Naive B cell (primary cell): ENCODE measurements around the gene PPP5C. TPM values are rescaled to one million over a fixed set of nuclear protein-coding genes. Genes with fewer than 3 reads are reported as not detected.
A peak's percentile ranks its signal among the peaks of the same experiment; 100 is the strongest.
"Not testable (repeated sequence)": the region's sequence is repeated elsewhere in the genome, so short reads cannot be mapped to it uniquely, and the experiment has no call there.

Experiments used
- ATAC-seq, 2 donors: fragments of 150-1000 bp; cut with Tn5 transposase; 2 replicates each; pipeline ENCODE4 v1.10.0; 2021; ENCODE audit warnings: low read depth in 2 of 2, mild to moderate bottlenecking in 2 of 2, moderate library complexity in 2 of 2
- DNase-seq: peaks from one replicate; pipeline ENCODE4 v3.0.0; 2022
- H3K27ac Mint-ChIP-seq, 6 donors: one replicate each; pipeline ENCODE4 v1.8.0; 2020 to 2022; ENCODE audit warnings: mild to moderate bottlenecking in 6 of 6, mixed read lengths in 6 of 6, moderate library complexity in 5 of 6, inconsistent platforms in 2 of 6
- H3K27me3 Mint-ChIP-seq, 3 donors: one replicate each; pipeline ENCODE4 v1.8.0; 2021 to 2022; ENCODE audit warnings: mixed read lengths in 3 of 3, mild to moderate bottlenecking in 1 of 3
- H3K36me3 Mint-ChIP-seq, 2 donors: one replicate each; pipeline ENCODE4 v1.8.0; 2020 to 2022; ENCODE audit warnings: mixed read lengths in 2 of 2, inconsistent platforms in 1 of 2, mild to moderate bottlenecking in 1 of 2
- H3K4me1 Mint-ChIP-seq, 3 donors: one replicate each; pipeline ENCODE4 v1.8.0; 2020 to 2022; ENCODE audit warnings: mixed read lengths in 3 of 3, inconsistent platforms in 1 of 3, mild to moderate bottlenecking in 1 of 3, moderate library complexity in 1 of 3
- H3K4me3 Mint-ChIP-seq, 8 donors: one replicate each; pipeline ENCODE4 v1.8.0; 2020 to 2022; ENCODE audit warnings: mild to moderate bottlenecking in 8 of 8, mixed read lengths in 8 of 8, moderate library complexity in 8 of 8, inconsistent platforms in 2 of 8
- H3K9me3 Mint-ChIP-seq, 7 donors: one replicate each; pipeline ENCODE4 v1.8.0; 2020 to 2022; ENCODE audit warnings: mixed read lengths in 7 of 7, mild to moderate bottlenecking in 5 of 7, inconsistent platforms in 2 of 7, moderate library complexity in 1 of 7
- polyA plus RNA-seq, 6 donors: library from polyadenylated mRNA; unstranded; fragments of 300-500 nt; fragmentation: Illumina TruSeq; gene quantifications; one replicate each; pipeline ENCODE4 v1.2.3, GENCODE V29; 2021; ENCODE audit warnings: low read depth in 6 of 6

The PPP5C gene
- polyA plus RNA-seq, 6 donors from 2014 or later = 14.5 to 26.6 (median 19.7) TPM

DNA sequence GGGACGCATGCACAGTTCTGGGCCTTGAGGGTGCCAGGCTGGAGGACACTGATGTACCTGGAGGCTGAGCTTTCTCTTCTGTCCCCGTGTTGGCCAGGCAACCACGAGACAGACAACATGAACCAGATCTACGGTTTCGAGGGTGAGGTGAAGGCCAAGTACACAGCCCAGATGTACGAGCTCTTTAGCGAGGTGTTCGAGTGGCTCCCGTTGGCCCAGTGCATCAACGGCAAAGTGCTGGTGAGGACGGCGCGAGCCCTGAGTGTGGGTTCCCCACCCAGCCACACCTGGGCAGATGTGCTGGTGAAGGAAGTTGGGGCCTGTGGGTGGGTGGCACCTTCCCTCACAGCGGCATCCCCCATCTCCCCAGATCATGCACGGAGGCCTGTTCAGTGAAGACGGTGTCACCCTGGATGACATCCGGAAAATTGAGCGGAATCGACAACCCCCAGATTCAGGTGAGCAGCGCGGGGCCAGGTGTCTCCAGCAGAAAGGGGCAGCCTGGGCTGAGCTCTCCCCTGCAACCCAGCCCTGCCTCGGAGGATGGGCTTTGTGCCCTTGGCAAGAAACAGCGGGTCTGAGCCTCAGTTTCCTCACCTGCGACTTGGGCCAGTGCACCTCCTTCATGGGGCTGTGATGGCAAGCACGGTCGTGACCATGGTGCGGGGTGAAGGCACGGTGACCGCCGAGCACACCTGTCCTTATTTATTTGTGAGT is 40.3 kb downstream of the PPP5C start:
- H3K36me3 Mint-ChIP-seq = peaks cover 16 to 37% of the 10 kb centered on the region in 2 donors
- no peak for ATAC-seq
- peak overlapping the region in 2 of 6 donors; percentile 47 to 89 for H3K27ac Mint-ChIP-seq

DNA sequence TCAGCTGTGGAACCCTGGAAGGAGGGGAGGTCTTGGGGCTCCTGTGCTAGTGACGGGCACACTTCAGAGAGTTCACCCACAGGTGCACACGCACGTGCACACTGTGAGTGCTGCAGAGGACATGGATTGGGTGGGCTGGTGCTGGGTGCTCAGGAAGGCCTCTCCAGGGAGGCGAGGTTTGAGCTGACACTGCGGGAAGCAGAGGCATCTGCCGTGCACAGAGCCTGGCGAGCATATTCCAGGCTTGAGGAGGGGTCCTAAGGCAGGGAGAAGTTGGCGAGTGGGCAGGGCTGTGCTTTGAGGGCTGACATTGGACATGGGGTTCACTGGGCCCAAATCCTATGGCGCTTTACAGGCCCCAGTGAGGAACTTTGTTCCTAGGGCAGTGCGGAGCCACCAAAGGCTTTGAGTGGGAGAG is 40.8 kb downstream of the PPP5C start:
- DNase-seq (no peak), ATAC-seq (no peak)
- H3K4me1 Mint-ChIP-seq = peaks cover 0 to 6% (median 5%) of the 10 kb centered on the region in 3 donors
- H3K27me3 Mint-ChIP-seq = no peaks in the 10 kb centered on the region
- no peaks in the 10 kb centered on the region for H3K9me3 Mint-ChIP-seq
- H3K36me3 Mint-ChIP-seq = peaks cover 10 to 31% of the 10 kb centered on the region in 2 donors
- no peak overlapping the region for H3K27ac Mint-ChIP-seq
- no peak overlapping the region for H3K4me3 Mint-ChIP-seq

More for the DNA sequence above, 40.3 kb downstream of the PPP5C start:
- Mint-ChIP-seq H3K27me3 (no peaks in the 10 kb centered on the region), H3K4me3 (no peak overlapping the region), H3K9me3 (no peaks in the 10 kb centered on the region), H3K4me1 (peaks cover under 1 to 6% (median 5%) of the 10 kb centered on the region in 3 donors)
- DNase-seq = no peak

DNA sequence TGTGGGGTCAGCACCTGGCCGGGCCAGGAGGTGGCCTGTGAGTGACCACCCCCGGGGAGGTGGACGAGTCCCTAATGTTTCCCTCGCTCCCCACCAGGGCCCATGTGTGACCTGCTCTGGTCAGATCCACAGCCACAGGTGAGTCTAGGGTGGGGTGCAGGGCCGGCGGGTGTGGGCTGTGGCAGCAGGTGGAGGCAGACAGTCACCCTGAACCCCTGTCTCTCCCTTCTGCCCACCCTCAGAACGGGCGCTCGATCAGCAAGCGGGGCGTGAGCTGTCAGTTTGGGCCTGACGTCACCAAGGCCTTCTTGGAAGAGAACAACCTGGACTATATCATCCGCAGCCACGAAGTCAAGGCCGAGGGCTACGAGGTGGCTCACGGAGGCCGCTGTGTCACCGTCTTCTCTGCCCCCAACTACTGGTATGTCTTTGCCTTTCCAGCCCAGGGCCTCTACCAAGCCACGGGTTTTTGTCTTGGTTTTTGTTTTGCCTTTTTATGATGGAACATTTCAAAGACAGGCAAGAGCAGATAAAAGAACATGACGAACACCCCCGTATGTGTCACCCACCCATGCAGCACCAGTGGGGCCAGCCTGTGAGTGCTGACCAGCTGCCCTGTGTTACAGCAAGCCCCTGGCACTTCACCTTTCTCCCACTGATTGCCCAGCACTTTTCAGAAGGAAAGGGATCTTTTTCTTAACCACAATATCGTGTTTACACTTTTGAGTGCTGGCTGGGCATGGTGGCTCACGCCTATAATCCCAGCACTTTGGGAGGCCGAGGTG is 41.6 kb downstream of the PPP5C start:
- Mint-ChIP-seq H3K4me1 (peaks cover 0 to 6% (median 5%) of the 10 kb centered on the region in 3 donors), H3K27me3 (no peaks in the 10 kb centered on the region), H3K36me3 (peaks cover 7 to 25% of the 10 kb centered on the region in 2 donors), H3K9me3 (no peaks in the 10 kb centered on the region), H3K27ac (no peak overlapping the region), H3K4me3 (no peak overlapping the region)
- DNase-seq = no peak
- no peak for ATAC-seq

DNA sequence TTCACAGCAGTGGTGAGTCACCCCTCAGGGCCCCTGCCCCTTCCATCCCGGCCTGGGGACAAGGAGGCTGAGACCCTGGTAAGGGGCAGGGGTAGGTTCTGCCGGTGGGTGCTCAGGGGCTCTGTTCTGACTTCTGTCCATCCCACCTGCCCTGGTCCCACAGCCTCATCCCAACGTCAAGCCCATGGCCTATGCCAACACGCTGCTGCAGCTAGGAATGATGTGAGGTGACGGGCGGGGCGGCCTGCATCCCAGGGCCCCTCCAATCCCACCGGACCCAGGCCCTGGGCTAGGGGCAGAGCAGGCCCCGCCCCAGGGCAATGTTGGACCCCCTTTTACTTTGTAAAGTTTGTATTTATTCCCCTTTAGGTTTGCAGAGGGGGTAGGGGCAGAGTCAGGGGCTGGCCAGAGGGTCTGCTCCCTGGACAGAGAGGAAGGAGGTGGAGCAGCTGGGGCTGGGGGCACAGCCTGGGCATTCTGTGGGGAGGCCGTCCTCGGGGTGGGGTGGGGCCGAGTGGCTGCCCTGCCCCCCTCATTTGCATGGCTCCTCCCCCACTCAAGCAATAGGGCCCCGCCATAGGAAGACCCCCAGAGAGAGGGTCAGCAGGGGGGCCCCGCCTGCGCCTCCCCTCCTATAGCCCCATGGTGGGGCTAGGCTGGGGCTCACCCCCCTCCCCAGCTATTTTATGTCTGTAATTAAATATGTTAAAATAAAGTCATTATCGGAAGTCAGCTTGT is 43.4 kb downstream of the PPP5C start:
- Mint-ChIP-seq H3K27me3 (no peaks in the 10 kb centered on the region), H3K4me1 (peaks cover 0 to 7% (median 6%) of the 10 kb centered on the region in 3 donors), H3K27ac (peak overlapping the region in 1 of 6 donors; percentile 69), H3K4me3 (no peak overlapping the region), H3K36me3 (peaks cover 7 to 21% of the 10 kb centered on the region in 2 donors), H3K9me3 (no peaks in the 10 kb centered on the region)
- no peak for ATAC-seq
- DNase-seq = no peak

DNA sequence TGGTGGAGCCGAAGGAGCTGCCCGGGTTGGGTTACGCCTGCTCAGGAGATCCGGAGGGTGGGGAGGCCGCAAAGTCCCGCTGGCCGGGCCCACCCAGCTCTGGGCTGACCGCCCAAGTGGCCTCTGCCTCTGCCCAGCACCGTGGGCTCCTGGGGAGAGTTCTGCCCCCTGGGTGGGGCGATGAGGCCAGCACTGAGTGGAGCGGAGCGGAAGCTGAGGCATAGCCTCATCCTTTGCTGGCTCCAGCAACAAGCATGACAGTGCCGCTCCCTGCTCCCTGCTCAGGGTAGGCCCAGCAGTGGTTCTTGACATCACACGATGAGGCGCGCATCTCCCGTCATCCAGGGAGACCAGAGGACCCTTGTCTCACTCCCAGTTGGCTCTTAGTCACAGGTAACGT is 44.0 kb downstream of the PPP5C start:
- H3K27me3 Mint-ChIP-seq = no peaks in the 10 kb centered on the region
- DNase-seq (no peak), ATAC-seq (no peak)
- no peak overlapping the region for H3K4me3 Mint-ChIP-seq
- peak overlapping the region in 1 of 6 donors; percentile 26 for H3K27ac Mint-ChIP-seq
- H3K9me3 Mint-ChIP-seq = no peaks in the 10 kb centered on the region
- H3K4me1 Mint-ChIP-seq = peaks cover 0 to 10% (median 7%) of the 10 kb centered on the region in 3 donors
- peaks cover 7 to 21% of the 10 kb centered on the region in 2 donors for H3K36me3 Mint-ChIP-seq

DNA sequence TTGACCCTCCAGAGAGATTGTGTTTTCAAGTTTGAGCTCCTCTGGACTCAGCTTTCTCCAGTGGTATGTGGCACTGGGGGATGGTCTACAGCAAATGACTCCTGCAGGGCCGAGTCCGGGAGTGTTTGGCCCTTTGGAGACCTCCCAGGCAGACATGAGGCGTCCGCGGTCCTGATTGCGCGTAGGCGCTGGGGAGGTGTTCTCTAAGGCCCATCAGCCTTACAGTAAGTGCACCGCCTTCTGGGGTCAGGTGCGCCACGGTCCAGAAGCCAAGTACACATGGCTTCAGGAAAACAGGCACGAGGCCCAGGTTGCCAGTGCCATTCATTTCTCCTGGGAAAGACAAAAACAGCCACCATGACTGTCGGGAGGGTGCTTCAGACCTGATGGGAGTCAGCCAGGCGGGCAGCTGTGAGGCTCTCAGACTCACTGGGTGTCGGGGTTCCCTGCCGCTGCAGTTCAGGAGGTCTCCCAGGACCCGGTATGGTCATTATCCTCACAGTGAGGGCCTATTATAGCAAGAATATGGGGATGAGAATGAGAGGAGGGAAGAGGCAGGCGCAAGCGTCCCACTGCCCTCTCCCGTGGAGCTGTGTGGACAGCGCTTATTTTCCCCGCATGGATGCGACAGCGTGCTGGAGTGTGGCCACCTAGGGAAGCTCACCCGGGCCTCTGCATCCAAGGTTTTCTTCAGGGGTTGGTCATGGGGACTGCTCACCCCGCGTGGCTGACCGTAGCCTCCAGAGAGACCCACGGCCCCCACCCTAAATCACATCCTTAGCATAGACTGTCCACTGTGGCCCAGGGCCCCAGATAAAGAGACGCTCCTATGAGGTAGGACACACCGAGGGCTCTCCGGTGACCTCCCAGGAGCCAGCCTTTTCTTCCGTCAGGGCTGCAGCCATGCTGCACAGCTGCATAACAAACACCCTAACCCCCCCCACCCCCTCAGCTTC is 44.7 kb downstream of the PPP5C start:
- peaks cover 0 to 10% (median 7%) of the 10 kb centered on the region in 3 donors for H3K4me1 Mint-ChIP-seq
- no peak for ATAC-seq
- no peaks in the 10 kb centered on the region for H3K27me3 Mint-ChIP-seq
- peaks cover 7 to 21% of the 10 kb centered on the region in 2 donors for H3K36me3 Mint-ChIP-seq
- no peaks in the 10 kb centered on the region for H3K9me3 Mint-ChIP-seq
- DNase-seq = no peak
- peak overlapping the region in 1 of 6 donors; percentile 26 for H3K27ac Mint-ChIP-seq
- H3K4me3 Mint-ChIP-seq = no peak overlapping the region

DNA sequence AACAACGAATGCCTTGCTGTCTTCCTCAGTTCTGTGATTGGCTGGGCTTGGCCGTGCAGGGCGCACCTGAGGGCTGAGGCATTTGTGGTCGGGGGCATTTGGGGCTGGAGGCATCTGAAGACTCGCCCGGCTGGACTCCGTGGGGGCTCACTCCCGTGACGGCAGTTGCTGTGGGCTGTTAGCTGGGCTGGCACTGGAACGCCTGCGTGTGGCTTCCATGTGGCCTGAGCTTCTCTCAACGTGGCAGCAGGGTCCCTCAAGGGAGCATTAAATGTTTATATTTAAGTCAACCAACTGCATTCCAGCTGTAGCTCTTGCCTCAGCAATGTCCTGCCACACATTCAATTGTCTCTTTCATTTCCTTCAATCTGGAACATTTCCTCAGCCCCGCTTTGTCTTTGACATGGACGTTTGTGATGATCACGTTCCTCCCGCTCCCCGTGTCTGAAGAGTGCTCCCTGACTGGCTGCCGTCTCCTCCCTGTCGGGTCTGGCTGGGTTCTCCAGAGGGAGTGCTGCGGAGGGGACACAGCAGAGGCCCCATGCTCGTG is 45.4 kb downstream of the PPP5C start:
- Mint-ChIP-seq H3K4me3 (no peak overlapping the region), H3K36me3 (peaks cover 7 to 19% of the 10 kb centered on the region in 2 donors), H3K27me3 (peaks cover 0 to under 1% (median 0%) of the 10 kb centered on the region in 3 donors), H3K27ac (peak overlapping the region in 2 of 6 donors; percentile 42 to 44), H3K4me1 (peaks cover 0 to 10% (median 7%) of the 10 kb centered on the region in 3 donors), H3K9me3 (no peaks in the 10 kb centered on the region)
- ATAC-seq = peak; percentile 14 to 16
- no peak for DNase-seq

DNA sequence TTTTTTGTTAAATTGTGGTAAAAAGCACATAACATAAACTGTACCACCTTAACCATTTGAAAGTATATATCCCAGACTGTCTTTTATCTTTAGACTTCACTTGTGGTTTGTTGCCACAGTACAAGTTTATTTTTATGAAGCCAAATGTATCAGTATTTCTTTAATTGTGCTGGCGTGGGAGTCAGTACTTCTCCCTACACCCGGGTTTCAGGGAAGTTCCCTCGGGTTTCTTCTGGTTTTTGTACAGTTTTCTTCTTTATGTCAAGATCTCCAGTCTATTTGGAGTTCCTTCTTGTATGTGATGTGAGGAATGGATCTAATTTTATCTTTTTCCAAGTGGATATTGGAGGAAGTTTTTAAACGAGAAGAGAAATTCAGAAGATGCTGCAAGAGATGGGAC is 46.0 kb downstream of the PPP5C start:
- peaks cover 7 to 14% of the 10 kb centered on the region in 2 donors for H3K36me3 Mint-ChIP-seq
- ATAC-seq = no peak
- H3K27me3 Mint-ChIP-seq = peaks cover 0 to 4% (median 0%) of the 10 kb centered on the region in 3 donors
- no peak for DNase-seq
- H3K9me3 Mint-ChIP-seq = no peaks in the 10 kb centered on the region
- H3K4me1 Mint-ChIP-seq = peaks cover 0 to 10% (median 7%) of the 10 kb centered on the region in 3 donors
- H3K27ac Mint-ChIP-seq = peak overlapping the region in 3 of 6 donors; percentile 5 to 44 (median 23)
- no peak overlapping the region for H3K4me3 Mint-ChIP-seq

DNA sequence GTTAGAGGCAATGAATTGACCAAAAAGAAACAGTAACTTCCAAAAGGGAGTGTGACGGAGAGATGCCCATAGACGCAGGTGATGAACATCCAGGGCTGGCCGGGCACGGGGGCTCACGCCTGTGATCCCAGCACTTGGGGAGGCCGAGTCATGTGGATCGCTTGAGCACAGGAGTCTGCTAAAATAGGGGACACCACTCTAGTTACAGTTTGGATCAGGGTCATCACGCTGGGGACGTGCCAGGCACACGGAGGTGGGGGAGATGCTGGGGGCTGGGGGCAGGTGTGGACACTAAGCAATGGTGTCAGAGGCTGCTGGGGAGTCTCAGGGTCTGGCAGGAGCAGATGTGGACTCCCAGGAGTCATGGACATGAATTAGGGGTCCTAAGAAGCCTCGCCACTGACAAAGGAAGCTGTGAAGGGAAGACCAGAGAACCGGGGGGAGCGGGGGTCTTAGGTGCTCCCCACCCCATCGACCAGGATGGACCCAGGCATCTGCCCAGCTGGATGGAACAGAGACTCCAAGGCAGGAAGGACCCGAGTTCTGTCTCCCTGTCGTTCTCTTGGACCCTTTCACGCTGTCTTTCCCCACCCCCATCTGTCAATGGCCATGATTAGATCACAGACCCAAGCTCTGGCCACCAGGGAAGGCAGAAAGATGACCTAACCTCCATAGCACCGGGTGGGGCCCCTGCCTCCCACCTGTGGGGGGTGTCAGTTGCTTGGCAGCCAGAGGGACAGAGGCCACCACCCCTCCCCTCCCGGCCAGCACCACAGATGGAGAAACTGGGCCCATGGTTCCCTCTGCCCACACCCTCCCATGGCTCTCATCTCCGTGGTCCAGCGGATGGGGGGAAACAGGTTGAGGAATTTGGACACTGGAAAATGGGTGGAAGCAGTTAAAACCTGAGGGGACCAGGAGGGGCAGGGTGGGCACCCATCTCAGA is 46.8 kb downstream of the PPP5C start:
- no peak for DNase-seq
- peaks cover 7 to 13% of the 10 kb centered on the region in 2 donors for H3K36me3 Mint-ChIP-seq
- ATAC-seq = no peak
- H3K4me1 Mint-ChIP-seq = peaks cover 0 to 10% (median 7%) of the 10 kb centered on the region in 3 donors
- H3K4me3 Mint-ChIP-seq = no peak overlapping the region
- H3K27ac Mint-ChIP-seq = peak overlapping the region in 2 of 6 donors; percentile 67 to 73
- H3K27me3 Mint-ChIP-seq = peaks cover 0 to 4% (median 0%) of the 10 kb centered on the region in 3 donors
- H3K9me3 Mint-ChIP-seq = no peaks in the 10 kb centered on the region

DNA sequence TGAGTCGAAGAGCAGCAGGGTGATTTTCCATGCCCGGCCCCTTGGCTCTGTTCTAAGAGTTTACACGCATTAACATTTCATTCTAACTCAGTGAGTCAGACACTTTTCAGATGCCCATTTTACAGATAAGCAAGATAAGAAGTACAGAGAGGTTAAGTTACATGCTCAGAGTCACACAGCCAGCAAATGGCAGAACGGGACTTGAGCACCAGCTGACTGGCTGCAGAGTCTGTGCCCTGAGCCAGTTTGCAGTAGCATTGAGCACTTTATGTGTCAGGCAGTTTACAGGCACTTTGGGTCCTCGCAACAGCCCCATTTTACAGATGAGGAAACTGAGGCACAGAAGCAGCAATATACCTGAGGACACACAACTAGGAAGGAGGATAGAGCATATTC is 47.5 kb downstream of the PPP5C start:
- Mint-ChIP-seq H3K27me3 (peaks cover 0 to 5% (median 4%) of the 10 kb centered on the region in 3 donors), H3K27ac (peak overlapping the region in 2 of 6 donors; percentile 67 to 73), H3K4me3 (no peak overlapping the region), H3K36me3 (peaks cover 4 to 7% of the 10 kb centered on the region in 2 donors), H3K4me1 (peaks cover 0 to 9% (median 7%) of the 10 kb centered on the region in 3 donors), H3K9me3 (no peaks in the 10 kb centered on the region)
- DNase-seq = no peak
- no peak for ATAC-seq

DNA sequence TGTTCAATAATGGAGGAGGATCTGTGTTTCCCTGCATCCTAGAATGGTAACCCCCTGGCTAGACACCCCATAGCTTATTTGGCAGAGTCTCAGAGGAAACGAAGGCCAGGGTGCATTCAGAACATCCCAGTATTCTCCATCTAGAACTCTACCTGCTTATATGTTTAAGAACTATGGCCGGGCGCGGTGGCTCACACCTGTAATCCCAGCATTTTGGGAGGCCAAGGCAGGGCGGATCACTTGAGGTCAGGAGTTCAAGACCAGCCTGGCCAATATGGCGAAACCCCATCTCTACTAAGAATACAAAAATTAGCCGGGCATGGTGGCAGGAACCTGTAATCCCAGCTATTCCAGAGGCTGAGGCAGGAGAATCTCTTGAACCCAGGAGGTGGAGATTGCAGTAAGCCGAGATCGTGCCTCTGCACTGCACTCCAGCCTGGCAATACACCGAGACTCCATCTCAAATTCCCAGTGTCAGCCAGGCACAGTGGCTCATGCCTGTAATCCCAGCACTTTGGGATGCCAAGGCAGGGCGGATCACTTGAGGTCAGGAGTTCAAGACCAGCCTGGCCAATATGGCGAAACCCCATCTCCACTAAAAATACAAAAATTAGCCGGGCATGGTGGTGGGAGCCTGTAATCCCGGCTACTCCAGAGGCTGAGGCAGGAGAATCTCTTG is 51.1 kb downstream of the PPP5C start:
- H3K9me3 Mint-ChIP-seq, ATAC-seq, H3K36me3 Mint-ChIP-seq, H3K4me3 Mint-ChIP-seq, H3K27ac Mint-ChIP-seq, DNase-seq: not testable (repeated sequence)
- Mint-ChIP-seq H3K27me3 (peaks cover 19 to 28% (median 22%) of the 10 kb centered on the region in 3 donors), H3K4me1 (peaks cover 0 to 11% (median 10%) of the 10 kb centered on the region in 3 donors)
